Loucy (cell line): Measurements from ENCODE around the gene CAMKMT.

Source experiments
- H2AFZ ChIP-seq: fragments of 200-600 bp; sonication (generic); 2 replicates; pipeline ENCODE4 v1.6.0; 2016; ENCODE audit warnings: antibody characterized with exemption, mild to moderate bottlenecking, low read length, moderate library complexity
- H3F3A ChIP-seq: fragments of 200-600 bp; 2 replicates; pipeline ENCODE4 v1.6.0; 2016; ENCODE audit warnings: antibody characterized with exemption, low read depth, mild to moderate bottlenecking
- H3K27me3 ChIP-seq: fragments of 200-600 bp; sonication (generic); 2 replicates; pipeline ENCODE4 v1.6.1; 2014; ENCODE audit warnings: low read length, mild to moderate bottlenecking; ENCODE audit not compliant: insufficient read depth, poor library complexity, severe bottlenecking
- H3K36me3 ChIP-seq: fragments of 200-600 bp; sonication (generic); 2 replicates; pipeline ENCODE4 v1.6.1; 2016; ENCODE audit warnings: low read length; ENCODE audit not compliant: insufficient read depth
- H3K4me1 ChIP-seq: fragments of 200-600 bp; sonication (generic); 2 replicates; pipeline ENCODE4 v1.5.1; 2014; ENCODE audit warnings: low read length, mild to moderate bottlenecking; ENCODE audit not compliant: insufficient read depth, poor library complexity, severe bottlenecking
- H3K4me2 ChIP-seq: fragments of 200-600 bp; sonication (generic); 2 replicates; pipeline ENCODE4 v1.6.0; 2014; ENCODE audit warnings: antibody characterized with exemption, low read length, low read depth, mild to moderate bottlenecking; ENCODE audit not compliant: poor library complexity, severe bottlenecking
- H3K4me3 ChIP-seq: fragments of 200-600 bp; sonication (generic); 2 replicates; pipeline ENCODE4 v1.5.1; 2014; ENCODE audit warnings: low read length, mild to moderate bottlenecking, mixed read lengths; ENCODE audit not compliant: poor library complexity, severe bottlenecking
- H3K79me2 ChIP-seq: fragments of 200-600 bp; sonication (generic); 2 replicates; pipeline ENCODE4 v1.6.1; 2014; ENCODE audit warnings: low read length; ENCODE audit not compliant: insufficient read depth
- H3K9ac ChIP-seq: fragments of 200-600 bp; sonication (generic); 2 replicates; pipeline ENCODE4 v1.6.0; 2014; ENCODE audit warnings: mild to moderate bottlenecking, low read depth, low read length, moderate library complexity; ENCODE audit not compliant: poor library complexity, severe bottlenecking
- H3K9me2 ChIP-seq: fragments of 200-600 bp; sonication (generic); replicated peaks from 2 replicates; pipeline ENCODE4 v1.6.1; 2016; ENCODE audit warnings: low read depth, low read length, mixed read lengths
- H3K9me3 ChIP-seq: fragments of 200-600 bp; sonication (generic); 2 replicates; pipeline ENCODE4 v1.6.1; 2014; ENCODE audit warnings: mild to moderate bottlenecking, antibody characterized with exemption, low read length, low read depth; ENCODE audit not compliant: insufficient read depth
- H4K20me1 ChIP-seq: fragments of 200-600 bp; sonication (generic); 2 replicates; pipeline ENCODE4 v1.6.0; 2014; ENCODE audit warnings: antibody characterized with exemption, low read length, mild to moderate bottlenecking; ENCODE audit not compliant: insufficient read depth, poor library complexity, severe bottlenecking
- EZH2phosphoT487 ChIP-seq: fragments of 200-600 bp; IDR thresholded peaks from 2 replicates; pipeline ENCODE4 v1.6.1; 2018; ENCODE audit warnings: antibody characterized with exemption, mild to moderate bottlenecking, moderate library complexity, borderline replicate concordance
- TF ChIP-seq, protein P1 (sequence below): fragments of 200-600 bp; sonication (generic); conservative IDR thresholded peaks from 2 replicates; pipeline ENCODE4 v1.5.1; 2014; ENCODE audit warnings: mild to moderate bottlenecking, antibody characterized with exemption, low read length

Gene CAMKMT

DNA sequence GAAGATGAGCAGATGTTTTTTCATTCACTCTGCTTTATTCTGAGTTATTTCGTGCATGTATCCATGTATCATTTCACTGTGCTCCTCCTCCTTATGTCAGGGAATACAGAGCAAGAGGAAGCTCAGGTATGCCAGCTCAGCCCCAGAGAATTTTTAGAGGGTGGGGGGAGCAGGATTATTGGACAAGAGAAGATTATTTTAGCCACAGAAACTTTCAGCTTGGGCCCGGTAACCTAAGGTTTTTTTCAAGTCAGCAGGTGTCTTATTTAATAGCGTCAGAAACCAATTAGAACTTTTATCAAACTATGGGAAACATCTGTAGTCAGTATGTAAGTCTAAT lies 346.9 kb downstream of the CAMKMT start:
- Histone ChIP-seq H2AFZ (peak overlapping the region; percentile 56), H3K4me3 (no peak overlapping the region)

GRCh38 chr2:44713170-44713569 lies 351.4 kb downstream of the CAMKMT start:
- no peaks in the 10 kb centered on the region for H3F3A ChIP-seq
- H3K79me2 ChIP-seq, result no peaks in the 10 kb centered on the region
- H2AFZ ChIP-seq, result no peak overlapping the region
- no peaks in the 10 kb centered on the region for H3K27me3 ChIP-seq
- H3K9me2 ChIP-seq, result no peaks in the 10 kb centered on the region
- H3K4me2 ChIP-seq, result peak overlapping the region; percentile 14
- H3K9ac ChIP-seq, result no peak overlapping the region
- no peaks in the 10 kb centered on the region for H3K36me3 ChIP-seq
- no peaks in the 10 kb centered on the region for H4K20me1 ChIP-seq
- TF ChIP-seq, protein P1, sequence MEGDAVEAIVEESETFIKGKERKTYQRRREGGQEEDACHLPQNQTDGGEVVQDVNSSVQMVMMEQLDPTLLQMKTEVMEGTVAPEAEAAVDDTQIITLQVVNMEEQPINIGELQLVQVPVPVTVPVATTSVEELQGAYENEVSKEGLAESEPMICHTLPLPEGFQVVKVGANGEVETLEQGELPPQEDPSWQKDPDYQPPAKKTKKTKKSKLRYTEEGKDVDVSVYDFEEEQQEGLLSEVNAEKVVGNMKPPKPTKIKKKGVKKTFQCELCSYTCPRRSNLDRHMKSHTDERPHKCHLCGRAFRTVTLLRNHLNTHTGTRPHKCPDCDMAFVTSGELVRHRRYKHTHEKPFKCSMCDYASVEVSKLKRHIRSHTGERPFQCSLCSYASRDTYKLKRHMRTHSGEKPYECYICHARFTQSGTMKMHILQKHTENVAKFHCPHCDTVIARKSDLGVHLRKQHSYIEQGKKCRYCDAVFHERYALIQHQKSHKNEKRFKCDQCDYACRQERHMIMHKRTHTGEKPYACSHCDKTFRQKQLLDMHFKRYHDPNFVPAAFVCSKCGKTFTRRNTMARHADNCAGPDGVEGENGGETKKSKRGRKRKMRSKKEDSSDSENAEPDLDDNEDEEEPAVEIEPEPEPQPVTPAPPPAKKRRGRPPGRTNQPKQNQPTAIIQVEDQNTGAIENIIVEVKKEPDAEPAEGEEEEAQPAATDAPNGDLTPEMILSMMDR, result no peak
- TF ChIP-seq EZH2phosphoT487, result no peak
- no peak overlapping the region for H3K4me3 ChIP-seq
- no peaks in the 10 kb centered on the region for H3K9me3 ChIP-seq
- peaks cover 18% of the 10 kb centered on the region for H3K4me1 ChIP-seq

More for the DNA sequence above, 346.9 kb downstream of the CAMKMT start:
- H3K9me2 ChIP-seq, result no peaks in the 10 kb centered on the region
- H3K36me3 ChIP-seq, result no peaks in the 10 kb centered on the region
- no peaks in the 10 kb centered on the region for H4K20me1 ChIP-seq
- no peak overlapping the region for H3K9ac ChIP-seq
- H3K4me2 ChIP-seq, result peak overlapping the region; percentile 39
- TF ChIP-seq, protein P1, result no peak
- no peak for TF ChIP-seq EZH2phosphoT487
- no peaks in the 10 kb centered on the region for H3K9me3 ChIP-seq
- H3K4me1 ChIP-seq, result peaks cover 10% of the 10 kb centered on the region
- no peaks in the 10 kb centered on the region for H3K27me3 ChIP-seq
- H3F3A ChIP-seq, result no peaks in the 10 kb centered on the region
- no peaks in the 10 kb centered on the region for H3K79me2 ChIP-seq

- peaks cover 18% of the 10 kb centered on the region for H3K4me1 ChIP-seq
- H3K9me3 ChIP-seq, result no peaks in the 10 kb centered on the region
- no peak overlapping the region for H3K9ac ChIP-seq
- no peaks in the 10 kb centered on the region for H4K20me1 ChIP-seq
- no peaks in the 10 kb centered on the region for H3K79me2 ChIP-seq
- H3F3A ChIP-seq, result no peaks in the 10 kb centered on the region
- TF ChIP-seq EZH2phosphoT487, result no peak
- TF ChIP-seq, protein P1, result peak; percentile 36
- H3K27me3 ChIP-seq, result no peaks in the 10 kb centered on the region
- H3K4me2 ChIP-seq, result no peak overlapping the region
- no peaks in the 10 kb centered on the region for H3K9me2 ChIP-seq
- no peak overlapping the region for H2AFZ ChIP-seq
- no peak overlapping the region for H3K4me3 ChIP-seq
- no peaks in the 10 kb centered on the region for H3K36me3 ChIP-seq
These were observed 353.9 kb downstream of the CAMKMT start for GRCh38 chr2:44715671-44716081.
